ENCODE data around the gene CD151. TPM values are rescaled to one million over a fixed set of nuclear protein-coding genes. Genes with fewer than 3 reads are reported as not detected.

CD151 gene
- total and polyA plus RNA-seq, 9 donors = 133 to 178 (median 147) TPM

DNA sequence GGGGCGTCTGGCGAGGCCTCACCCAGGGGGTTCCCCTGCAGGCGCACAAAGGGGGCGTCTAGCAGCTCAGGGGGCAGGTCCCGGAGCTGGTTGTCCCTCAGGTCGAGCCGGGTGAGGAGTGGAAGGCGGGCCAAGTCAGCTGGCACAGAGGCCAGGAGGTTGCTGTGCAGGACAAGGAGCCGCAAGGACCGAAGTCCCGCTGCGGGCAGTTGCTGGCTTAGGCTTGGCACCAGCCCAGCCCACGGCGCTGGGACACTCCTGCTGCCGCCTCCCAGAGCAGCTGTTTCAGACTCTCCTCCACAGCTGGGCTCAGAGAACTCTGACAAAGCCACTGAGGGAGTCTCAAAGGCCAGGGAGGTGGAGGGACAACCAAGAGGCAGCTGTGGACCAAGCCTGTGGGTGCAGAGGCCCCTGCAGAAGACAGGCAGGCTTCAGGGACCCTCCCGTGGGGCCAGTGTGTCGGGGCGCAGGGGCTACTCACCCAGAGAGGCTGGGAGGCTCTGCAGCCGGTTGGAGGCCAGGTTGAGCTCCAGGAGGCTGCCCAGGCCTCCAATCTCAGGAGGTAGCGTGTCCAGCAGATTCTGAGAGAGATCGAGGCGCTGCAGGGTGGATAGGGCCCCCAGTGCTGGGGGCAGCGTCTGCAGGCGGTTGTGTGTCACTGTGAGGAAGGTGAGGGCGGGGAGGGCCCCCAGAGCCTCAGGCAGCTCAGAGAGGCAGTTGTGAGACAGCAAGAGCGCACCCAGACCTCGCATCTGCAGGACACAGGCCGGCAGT is 29.9 kb upstream of the CD151 start:
- Histone ChIP-seq H3K9me3 (replicated peaks; ENCODE audit: control insufficient read depth, low read depth, low read length) (no peaks in the 10 kb centered on the region), H3K27ac (ENCODE audit: low read length) (no peak overlapping the region), H3K4me3 (ENCODE audit: low read length) (no peak overlapping the region), H3K36me3 (ENCODE audit: control insufficient read depth, insufficient read depth, low read length) (peaks cover 32% of the 10 kb centered on the region), H3K4me1 (ENCODE audit: control insufficient read depth, insufficient read depth, low read length) (peaks cover 37% of the 10 kb centered on the region), H3K27me3 (ENCODE audit: control insufficient read depth, insufficient read depth, low read length) (no peaks in the 10 kb centered on the region)
- 84% methylated on average over 27 of the region's 28 CpGs for WGBS (ENCODE audit: insufficient coverage)
- DNase-seq = no peak

- WGBS (ENCODE audit: insufficient coverage) = 100% methylated on average over 3 of the region's 8 CpGs
These were observed 29.3 kb upstream of the CD151 start for GRCh38 chr11:803467-803742.

DNA sequence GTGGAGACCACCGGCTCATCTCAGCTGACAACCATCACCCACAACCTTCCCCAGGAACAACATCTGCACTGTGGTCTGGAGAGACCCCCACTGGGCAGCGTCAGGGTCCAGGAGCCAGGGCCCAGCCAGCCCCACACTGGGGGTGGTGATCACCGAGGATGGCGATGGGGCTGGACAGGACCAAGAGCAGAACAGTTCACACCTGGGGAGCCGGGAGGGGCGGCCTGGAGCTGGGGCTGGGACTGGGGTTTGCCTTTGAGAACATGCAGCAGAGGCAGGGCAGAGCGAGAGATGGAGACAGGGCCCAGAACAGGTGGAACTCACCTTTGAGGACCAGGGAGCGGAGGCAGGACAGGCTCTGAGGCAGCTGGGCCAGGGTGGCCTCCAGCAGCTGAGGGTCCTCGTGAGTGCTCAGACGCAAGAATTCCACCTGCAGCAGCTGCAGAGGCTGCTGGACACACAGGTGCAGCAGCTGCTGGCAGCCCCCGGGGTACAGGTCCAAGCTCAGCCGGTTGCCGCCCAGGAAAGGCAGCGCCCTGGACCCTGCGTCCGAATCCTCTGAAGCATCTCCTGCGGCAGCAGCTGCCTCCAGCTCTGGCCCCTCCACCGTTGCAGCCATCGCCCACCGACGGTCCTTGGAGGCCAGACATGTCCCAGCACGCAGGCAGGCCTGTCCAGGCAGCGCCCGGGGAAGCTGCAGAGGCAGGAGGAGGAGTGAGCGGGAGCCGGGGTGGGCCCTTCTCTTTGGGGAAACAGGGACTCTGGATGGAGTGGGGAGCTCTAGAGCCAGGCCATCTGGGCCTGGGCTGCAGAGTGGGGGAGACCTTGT is 28.8 kb upstream of the CD151 start:
- 40% methylated on average over 24 of the region's 26 CpGs for WGBS (ENCODE audit: insufficient coverage)
- peak overlapping the region; percentile 56 for H3K4me3 ChIP-seq (ENCODE audit: low read length)

More at GRCh38 chr11:803467-803742, 29.3 kb upstream of the CD151 start:
- peaks cover 32% of the 10 kb centered on the region for H3K36me3 ChIP-seq (ENCODE audit: control insufficient read depth, insufficient read depth, low read length)
- H3K4me3 ChIP-seq (ENCODE audit: low read length) = no peak overlapping the region
- H3K27ac ChIP-seq (ENCODE audit: low read length) = no peak overlapping the region
- no peaks in the 10 kb centered on the region for H3K9me3 ChIP-seq (replicated peaks; ENCODE audit: control insufficient read depth, low read depth, low read length)
- H3K4me1 ChIP-seq (ENCODE audit: control insufficient read depth, insufficient read depth, low read length) = peaks cover 38% of the 10 kb centered on the region
- no peak for DNase-seq
- no peaks in the 10 kb centered on the region for H3K27me3 ChIP-seq (ENCODE audit: control insufficient read depth, insufficient read depth, low read length)

DNA sequence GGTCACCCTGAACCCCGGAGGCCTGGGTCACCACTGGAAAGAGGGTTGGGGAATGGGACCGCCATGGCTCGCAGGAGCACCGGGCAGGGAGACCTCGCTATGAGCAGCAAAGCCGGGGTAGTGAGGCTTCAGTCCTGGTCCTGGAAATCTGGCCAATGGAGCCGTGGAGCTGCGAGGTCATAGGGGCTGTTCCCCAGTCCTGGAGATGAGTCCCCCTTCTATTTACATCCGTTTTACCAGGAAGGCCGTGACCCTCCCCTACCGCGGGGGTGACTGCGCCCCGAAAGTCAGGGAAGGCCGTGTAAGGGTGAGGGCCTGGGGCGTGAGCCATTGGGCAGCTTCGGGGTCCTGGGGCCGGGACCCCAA is 28.2 kb upstream of the CD151 start:
- DNase-seq = no peak
- H3K27ac ChIP-seq (ENCODE audit: low read length) = no peak overlapping the region
- H3K36me3 ChIP-seq (ENCODE audit: control insufficient read depth, insufficient read depth, low read length) = peaks cover 29% of the 10 kb centered on the region
- H3K27me3 ChIP-seq (ENCODE audit: control insufficient read depth, insufficient read depth, low read length) = no peaks in the 10 kb centered on the region
- H3K4me3 ChIP-seq (ENCODE audit: low read length) = peak overlapping the region; percentile 56
- WGBS (ENCODE audit: insufficient coverage) = 4% methylated on average over 15 of the region's 18 CpGs
- peaks cover 43% of the 10 kb centered on the region for H3K4me1 ChIP-seq (ENCODE audit: control insufficient read depth, insufficient read depth, low read length)
- H3K9me3 ChIP-seq (replicated peaks; ENCODE audit: control insufficient read depth, low read depth, low read length) = no peaks in the 10 kb centered on the region

More for the DNA sequence above, 28.8 kb upstream of the CD151 start:
- no peaks in the 10 kb centered on the region for H3K9me3 ChIP-seq (replicated peaks; ENCODE audit: control insufficient read depth, low read depth, low read length)
- H3K27me3 ChIP-seq (ENCODE audit: control insufficient read depth, insufficient read depth, low read length) = no peaks in the 10 kb centered on the region
- no peak for DNase-seq
- no peak overlapping the region for H3K27ac ChIP-seq (ENCODE audit: low read length)
- peaks cover 32% of the 10 kb centered on the region for H3K36me3 ChIP-seq (ENCODE audit: control insufficient read depth, insufficient read depth, low read length)
- H3K4me1 ChIP-seq (ENCODE audit: control insufficient read depth, insufficient read depth, low read length) = peaks cover 41% of the 10 kb centered on the region

GRCh38 chr11:808427-809286 is 24.1 kb upstream of the CD151 start:
- H3K27ac ChIP-seq (ENCODE audit: low read length) = peak overlapping the region; percentile 98
- H3K4me3 ChIP-seq (ENCODE audit: low read length) = peak overlapping the region; percentile 97
- H3K4me1 ChIP-seq (ENCODE audit: control insufficient read depth, insufficient read depth, low read length) = peaks cover 53% of the 10 kb centered on the region
- peaks cover 25% of the 10 kb centered on the region for H3K36me3 ChIP-seq (ENCODE audit: control insufficient read depth, insufficient read depth, low read length)
- no peaks in the 10 kb centered on the region for H3K9me3 ChIP-seq (replicated peaks; ENCODE audit: control insufficient read depth, low read depth, low read length)
- WGBS (ENCODE audit: insufficient coverage) = 20% methylated on average over 25 of the region's 36 CpGs
- no peak for DNase-seq
- no peaks in the 10 kb centered on the region for H3K27me3 ChIP-seq (ENCODE audit: control insufficient read depth, insufficient read depth, low read length)

GRCh38 chr11:809287-810039 is 23.3 kb upstream of the CD151 start, which contains the start of gene RPLP2:
Gene RPLP2 (plus strand): TSS chr11:809967. CDS start chr11:810235, 268 bp downstream.
- H3K27me3 ChIP-seq (ENCODE audit: control insufficient read depth, insufficient read depth, low read length) = no peaks in the 10 kb centered on the region
- peak within 1 kb of the TSS; percentile 97 for H3K4me3 ChIP-seq (ENCODE audit: low read length)
- H3K4me1 ChIP-seq (ENCODE audit: control insufficient read depth, insufficient read depth, low read length) = peaks cover 44% of the 10 kb centered on the region
- H3K27ac ChIP-seq (ENCODE audit: low read length) = peak within 1 kb of the TSS; percentile 98
- H3K9me3 ChIP-seq (replicated peaks; ENCODE audit: control insufficient read depth, low read depth, low read length) = no peaks in the 10 kb centered on the region
- peak; percentile 99 for DNase-seq
- H3K36me3 ChIP-seq (ENCODE audit: control insufficient read depth, insufficient read depth, low read length) = peaks cover 27% of the 10 kb centered on the region
- under 1% methylated on average over 72 of the region's 81 CpGs for WGBS (ENCODE audit: insufficient coverage)

DNA sequence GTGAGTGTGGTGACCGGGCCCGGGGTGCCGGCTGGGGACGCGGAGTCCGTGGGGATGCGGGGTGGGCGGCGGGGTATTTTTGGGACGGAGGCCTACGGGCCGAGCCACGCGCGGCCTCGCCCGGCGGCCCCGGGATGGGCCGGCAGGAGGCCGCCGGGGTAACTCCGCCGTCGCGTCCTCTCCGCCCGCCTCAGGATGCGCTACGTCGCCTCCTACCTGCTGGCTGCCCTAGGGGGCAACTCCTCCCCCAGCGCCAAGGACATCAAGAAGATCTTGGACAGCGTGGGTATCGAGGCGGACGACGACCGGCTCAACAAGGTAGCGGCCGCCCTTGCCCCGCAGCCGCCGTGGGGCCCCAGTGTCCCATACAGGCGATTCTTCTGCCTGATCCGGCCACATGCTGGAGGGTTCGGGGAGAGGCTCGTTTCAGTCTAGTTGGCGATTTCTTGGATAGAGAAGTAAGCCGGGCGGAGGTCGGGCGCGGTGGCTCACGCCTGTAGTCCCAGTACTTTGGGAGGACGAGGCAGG is 22.6 kb upstream of the CD151 start:
- Histone ChIP-seq H3K4me3 (ENCODE audit: low read length) (peak overlapping the region; percentile 97), H3K27ac (ENCODE audit: low read length) (peak overlapping the region; percentile 72), H3K36me3 (ENCODE audit: control insufficient read depth, insufficient read depth, low read length) (peaks cover 30% of the 10 kb centered on the region), H3K27me3 (ENCODE audit: control insufficient read depth, insufficient read depth, low read length) (no peaks in the 10 kb centered on the region), H3K4me1 (ENCODE audit: control insufficient read depth, insufficient read depth, low read length) (peaks cover 40% of the 10 kb centered on the region), H3K9me3 (replicated peaks; ENCODE audit: control insufficient read depth, low read depth, low read length) (no peaks in the 10 kb centered on the region)
- WGBS (ENCODE audit: insufficient coverage) = under 1% methylated on average over 45 of the region's 55 CpGs
- no peak for DNase-seq

GRCh38 chr11:811446-812245 is 21.1 kb upstream of the CD151 start:
- Histone ChIP-seq H3K36me3 (ENCODE audit: control insufficient read depth, insufficient read depth, low read length) (peaks cover 39% of the 10 kb centered on the region), H3K4me3 (ENCODE audit: low read length) (no peak overlapping the region), H3K27me3 (ENCODE audit: control insufficient read depth, insufficient read depth, low read length) (no peaks in the 10 kb centered on the region), H3K4me1 (ENCODE audit: control insufficient read depth, insufficient read depth, low read length) (peaks cover 33% of the 10 kb centered on the region), H3K27ac (ENCODE audit: low read length) (peak overlapping the region; percentile 32), H3K9me3 (replicated peaks; ENCODE audit: control insufficient read depth, low read depth, low read length) (no peaks in the 10 kb centered on the region)
- WGBS (ENCODE audit: insufficient coverage) = 78% methylated on average over 11 of the region's 14 CpGs
- DNase-seq = peak; percentile 51

- 70% methylated on average over 1 of the region's 3 CpGs for WGBS (ENCODE audit: insufficient coverage)
- H3K4me3 ChIP-seq (ENCODE audit: low read length) = no peak overlapping the region
- no peak for DNase-seq
- no peaks in the 10 kb centered on the region for H3K9me3 ChIP-seq (replicated peaks; ENCODE audit: control insufficient read depth, low read depth, low read length)
- H3K36me3 ChIP-seq (ENCODE audit: control insufficient read depth, insufficient read depth, low read length) = peaks cover 39% of the 10 kb centered on the region
- H3K27me3 ChIP-seq (ENCODE audit: control insufficient read depth, insufficient read depth, low read length) = no peaks in the 10 kb centered on the region
- peaks cover 33% of the 10 kb centered on the region for H3K4me1 ChIP-seq (ENCODE audit: control insufficient read depth, insufficient read depth, low read length)
- H3K27ac ChIP-seq (ENCODE audit: low read length) = no peak overlapping the region
These were observed 20.4 kb upstream of the CD151 start for GRCh38 chr11:812390-812789.
